SK-N-SH treated with all-trans-retinoic acid at 6 μM for 48 hours (cell line): Measurements from ENCODE around the gene SRF.

Experiments used
- ARNTL ChIP-seq: fragments of 450-650 bp; formaldehyde crosslinking; IDR thresholded peaks from 2 replicates; pipeline ENCODE4 v1.5.0; 2020; ENCODE audit warnings: low read depth, mild to moderate bottlenecking, moderate library complexity, borderline replicate concordance
- CSDC2 ChIP-seq: fragments of 250-450 bp; sonication (Bioruptor Pico); IDR thresholded peaks from 2 replicates; pipeline ENCODE4 v1.5.0; 2020; ENCODE audit warnings: mild to moderate bottlenecking, moderate library complexity
- ESRRG ChIP-seq: fragments of 250-450 bp; sonication (Bioruptor Pico); IDR thresholded peaks from 2 replicates; pipeline ENCODE4 v1.6.1; 2021; ENCODE audit warnings: mild to moderate bottlenecking
- OSR1 ChIP-seq: fragments of 250-450 bp; sonication (Bioruptor Pico); IDR thresholded peaks from 2 replicates; pipeline ENCODE4 v1.8.0; 2022; ENCODE audit warnings: moderate library complexity, mild to moderate bottlenecking, inconsistent platforms
- PPARA ChIP-seq: fragments of 250-450 bp; sonication (Bioruptor Pico); IDR thresholded peaks from 2 replicates; pipeline ENCODE4 v1.5.0; 2020; ENCODE audit warnings: mild to moderate bottlenecking, borderline replicate concordance
- RARB ChIP-seq: fragments of 250-450 bp; sonication (Bioruptor Pico); IDR thresholded peaks from 2 replicates; pipeline ENCODE4 v1.8.0; 2021; ENCODE audit warnings: mild to moderate bottlenecking, moderate library complexity
- TCF4 ChIP-seq: fragments of 250-450 bp; sonication (Bioruptor Pico); IDR thresholded peaks from 2 replicates; pipeline ENCODE4 v1.8.0; 2021; ENCODE audit warnings: mild to moderate bottlenecking, moderate library complexity, borderline replicate concordance
- TOX ChIP-seq: fragments of 250-450 bp; sonication (Bioruptor Pico); IDR thresholded peaks from 2 replicates; pipeline ENCODE4 v1.8.0; 2021; ENCODE audit warnings: mild to moderate bottlenecking, moderate library complexity, borderline replicate concordance
- ZFP30 ChIP-seq: fragments of 450-650 bp; formaldehyde crosslinking; IDR thresholded peaks from 2 replicates; pipeline ENCODE4 v1.5.0; 2022; ENCODE audit warnings: mild to moderate bottlenecking, moderate library complexity
- ZNF8 ChIP-seq: fragments of 450-650 bp; formaldehyde crosslinking; IDR thresholded peaks from 2 replicates; pipeline ENCODE4 v1.5.0; 2020; ENCODE audit warnings: mild to moderate bottlenecking, moderate library complexity
- TF ChIP-seq, protein P1 (sequence below): fragments of 250-450 bp; sonication (Bioruptor Pico); IDR thresholded peaks from 2 replicates; pipeline ENCODE4 v1.8.0; 2020; ENCODE audit warnings: mild to moderate bottlenecking, moderate library complexity, borderline replicate concordance
- TF ChIP-seq, protein P2 (sequence below): fragments of 250-450 bp; sonication (Bioruptor Pico); IDR thresholded peaks from 2 replicates; pipeline ENCODE4 v1.8.0; 2021; ENCODE audit warnings: low read depth, mild to moderate bottlenecking, moderate library complexity, borderline replicate concordance
- TF ChIP-seq, protein P3 (sequence below): fragments of 250-450 bp; sonication (Bioruptor Pico); IDR thresholded peaks from 2 replicates; pipeline ENCODE4 v1.5.1; 2021; ENCODE audit warnings: mild to moderate bottlenecking, moderate library complexity

GRCh38 chr6:43187821-43188220 is 16.8 kb downstream of the SRF start:
- TF ChIP-seq ZNF8 (CRISPR knock-in tag) (no peak), PPARA (CRISPR knock-in tag) (no peak), ARNTL (CRISPR knock-in tag) (no peak), OSR1 (CRISPR knock-in tag) (no peak), ZFP30 (CRISPR knock-in tag) (no peak), ESRRG (CRISPR knock-in tag) (no peak), TCF4 (CRISPR knock-in tag) (no peak), RARB (CRISPR knock-in tag) (no peak), TOX (CRISPR knock-in tag) (no peak), CSDC2 (CRISPR knock-in tag) (no peak)
- TF ChIP-seq, protein P1, sequence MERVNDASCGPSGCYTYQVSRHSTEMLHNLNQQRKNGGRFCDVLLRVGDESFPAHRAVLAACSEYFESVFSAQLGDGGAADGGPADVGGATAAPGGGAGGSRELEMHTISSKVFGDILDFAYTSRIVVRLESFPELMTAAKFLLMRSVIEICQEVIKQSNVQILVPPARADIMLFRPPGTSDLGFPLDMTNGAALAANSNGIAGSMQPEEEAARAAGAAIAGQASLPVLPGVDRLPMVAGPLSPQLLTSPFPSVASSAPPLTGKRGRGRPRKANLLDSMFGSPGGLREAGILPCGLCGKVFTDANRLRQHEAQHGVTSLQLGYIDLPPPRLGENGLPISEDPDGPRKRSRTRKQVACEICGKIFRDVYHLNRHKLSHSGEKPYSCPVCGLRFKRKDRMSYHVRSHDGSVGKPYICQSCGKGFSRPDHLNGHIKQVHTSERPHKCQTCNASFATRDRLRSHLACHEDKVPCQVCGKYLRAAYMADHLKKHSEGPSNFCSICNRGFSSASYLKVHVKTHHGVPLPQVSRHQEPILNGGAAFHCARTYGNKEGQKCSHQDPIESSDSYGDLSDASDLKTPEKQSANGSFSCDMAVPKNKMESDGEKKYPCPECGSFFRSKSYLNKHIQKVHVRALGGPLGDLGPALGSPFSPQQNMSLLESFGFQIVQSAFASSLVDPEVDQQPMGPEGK (CRISPR knock-in tag): no peak
- TF ChIP-seq, protein P2, sequence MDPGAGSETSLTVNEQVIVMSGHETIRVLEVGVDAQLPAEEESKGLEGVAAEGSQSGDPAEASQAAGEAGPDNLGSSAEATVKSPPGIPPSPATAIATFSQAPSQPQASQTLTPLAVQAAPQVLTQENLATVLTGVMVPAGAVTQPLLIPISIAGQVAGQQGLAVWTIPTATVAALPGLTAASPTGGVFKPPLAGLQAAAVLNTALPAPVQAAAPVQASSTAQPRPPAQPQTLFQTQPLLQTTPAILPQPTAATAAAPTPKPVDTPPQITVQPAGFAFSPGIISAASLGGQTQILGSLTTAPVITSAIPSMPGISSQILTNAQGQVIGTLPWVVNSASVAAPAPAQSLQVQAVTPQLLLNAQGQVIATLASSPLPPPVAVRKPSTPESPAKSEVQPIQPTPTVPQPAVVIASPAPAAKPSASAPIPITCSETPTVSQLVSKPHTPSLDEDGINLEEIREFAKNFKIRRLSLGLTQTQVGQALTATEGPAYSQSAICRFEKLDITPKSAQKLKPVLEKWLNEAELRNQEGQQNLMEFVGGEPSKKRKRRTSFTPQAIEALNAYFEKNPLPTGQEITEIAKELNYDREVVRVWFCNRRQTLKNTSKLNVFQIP: no peak
- TF ChIP-seq, protein P3, sequence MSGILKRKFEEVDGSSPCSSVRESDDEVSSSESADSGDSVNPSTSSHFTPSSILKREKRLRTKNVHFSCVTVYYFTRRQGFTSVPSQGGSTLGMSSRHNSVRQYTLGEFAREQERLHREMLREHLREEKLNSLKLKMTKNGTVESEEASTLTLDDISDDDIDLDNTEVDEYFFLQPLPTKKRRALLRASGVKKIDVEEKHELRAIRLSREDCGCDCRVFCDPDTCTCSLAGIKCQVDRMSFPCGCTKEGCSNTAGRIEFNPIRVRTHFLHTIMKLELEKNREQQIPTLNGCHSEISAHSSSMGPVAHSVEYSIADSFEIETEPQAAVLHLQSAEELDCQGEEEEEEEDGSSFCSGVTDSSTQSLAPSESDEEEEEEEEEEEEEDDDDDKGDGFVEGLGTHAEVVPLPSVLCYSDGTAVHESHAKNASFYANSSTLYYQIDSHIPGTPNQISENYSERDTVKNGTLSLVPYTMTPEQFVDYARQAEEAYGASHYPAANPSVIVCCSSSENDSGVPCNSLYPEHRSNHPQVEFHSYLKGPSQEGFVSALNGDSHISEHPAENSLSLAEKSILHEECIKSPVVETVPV (CRISPR knock-in tag): no peak
